Retinal pigment epithelial cell (primary cell): Measurements from ENCODE around the gene DZIP1.
"Not testable (repeated sequence)": the region's sequence is repeated elsewhere in the genome, so short reads cannot be mapped to it uniquely, and the experiment has no call there.

ENCODE experiments used
- DNase-seq: peaks from one replicate; pipeline ENCODE4 v3.0.0-alpha.2; 2010; ENCODE audit warnings: low read depth
- H3K4me3 ChIP-seq: 2 replicates; pipeline ENCODE4 v1.5.1; 2011; ENCODE audit warnings: mild to moderate bottlenecking, low read length, control low read depth, moderate library complexity
- TF ChIP-seq, protein P1 (sequence below): conservative IDR thresholded peaks from 2 replicates; pipeline ENCODE4 v1.5.1; 2011; ENCODE audit warnings: low read depth, low read length, control low read depth, inconsistent platforms

The DZIP1 gene, protein sequence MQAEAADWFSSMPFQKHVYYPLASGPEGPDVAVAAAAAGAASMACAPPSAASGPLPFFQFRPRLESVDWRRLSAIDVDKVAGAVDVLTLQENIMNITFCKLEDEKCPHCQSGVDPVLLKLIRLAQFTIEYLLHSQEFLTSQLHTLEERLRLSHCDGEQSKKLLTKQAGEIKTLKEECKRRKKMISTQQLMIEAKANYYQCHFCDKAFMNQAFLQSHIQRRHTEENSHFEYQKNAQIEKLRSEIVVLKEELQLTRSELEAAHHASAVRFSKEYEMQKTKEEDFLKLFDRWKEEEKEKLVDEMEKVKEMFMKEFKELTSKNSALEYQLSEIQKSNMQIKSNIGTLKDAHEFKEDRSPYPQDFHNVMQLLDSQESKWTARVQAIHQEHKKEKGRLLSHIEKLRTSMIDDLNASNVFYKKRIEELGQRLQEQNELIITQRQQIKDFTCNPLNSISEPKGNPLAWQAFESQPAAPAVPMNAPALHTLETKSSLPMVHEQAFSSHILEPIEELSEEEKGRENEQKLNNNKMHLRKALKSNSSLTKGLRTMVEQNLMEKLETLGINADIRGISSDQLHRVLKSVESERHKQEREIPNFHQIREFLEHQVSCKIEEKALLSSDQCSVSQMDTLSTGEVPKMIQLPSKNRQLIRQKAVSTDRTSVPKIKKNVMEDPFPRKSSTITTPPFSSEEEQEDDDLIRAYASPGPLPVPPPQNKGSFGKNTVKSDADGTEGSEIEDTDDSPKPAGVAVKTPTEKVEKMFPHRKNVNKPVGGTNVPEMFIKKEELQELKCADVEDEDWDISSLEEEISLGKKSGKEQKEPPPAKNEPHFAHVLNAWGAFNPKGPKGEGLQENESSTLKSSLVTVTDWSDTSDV

GRCh38 chr13:95644601-95645052 is at the start of gene DZIP1:
DZIP1 (minus strand) TSS chr13:95644706; CDS start chr13:95642029, 2,677 bp downstream.
- TF ChIP-seq, protein P1, sequence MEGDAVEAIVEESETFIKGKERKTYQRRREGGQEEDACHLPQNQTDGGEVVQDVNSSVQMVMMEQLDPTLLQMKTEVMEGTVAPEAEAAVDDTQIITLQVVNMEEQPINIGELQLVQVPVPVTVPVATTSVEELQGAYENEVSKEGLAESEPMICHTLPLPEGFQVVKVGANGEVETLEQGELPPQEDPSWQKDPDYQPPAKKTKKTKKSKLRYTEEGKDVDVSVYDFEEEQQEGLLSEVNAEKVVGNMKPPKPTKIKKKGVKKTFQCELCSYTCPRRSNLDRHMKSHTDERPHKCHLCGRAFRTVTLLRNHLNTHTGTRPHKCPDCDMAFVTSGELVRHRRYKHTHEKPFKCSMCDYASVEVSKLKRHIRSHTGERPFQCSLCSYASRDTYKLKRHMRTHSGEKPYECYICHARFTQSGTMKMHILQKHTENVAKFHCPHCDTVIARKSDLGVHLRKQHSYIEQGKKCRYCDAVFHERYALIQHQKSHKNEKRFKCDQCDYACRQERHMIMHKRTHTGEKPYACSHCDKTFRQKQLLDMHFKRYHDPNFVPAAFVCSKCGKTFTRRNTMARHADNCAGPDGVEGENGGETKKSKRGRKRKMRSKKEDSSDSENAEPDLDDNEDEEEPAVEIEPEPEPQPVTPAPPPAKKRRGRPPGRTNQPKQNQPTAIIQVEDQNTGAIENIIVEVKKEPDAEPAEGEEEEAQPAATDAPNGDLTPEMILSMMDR, result no peak
- peak; percentile 30 for DNase-seq
- peak within 1 kb of the TSS; percentile 71 for H3K4me3 ChIP-seq

DNA sequence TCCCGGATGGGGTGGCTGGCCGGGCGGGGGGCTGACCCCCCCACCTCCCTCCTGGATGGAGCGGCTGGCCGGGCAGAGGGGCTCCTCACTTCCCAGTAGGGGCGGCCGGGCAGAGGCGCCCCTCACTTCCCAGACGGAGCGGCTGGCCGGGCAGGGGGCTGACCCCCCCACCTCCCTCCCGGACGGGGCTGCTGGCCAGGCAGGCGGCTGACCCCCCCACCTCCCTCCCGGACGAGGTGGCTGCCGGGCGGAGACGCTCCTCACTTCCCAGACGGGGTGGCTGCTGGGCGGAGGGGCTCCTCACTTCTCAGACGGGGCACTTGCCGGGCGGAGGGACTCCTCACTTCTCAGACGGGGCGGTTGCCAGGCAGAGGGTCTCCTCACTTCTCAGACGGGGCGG is 46.5 kb upstream of the DZIP1 start:
- DNase-seq, H3K4me3 ChIP-seq: not testable (repeated sequence)

- TF ChIP-seq, protein P1, result no peak
- DNase-seq, result no peak
These were observed 45.0 kb upstream of the DZIP1 start for GRCh38 chr13:95689582-95689926.

DNA sequence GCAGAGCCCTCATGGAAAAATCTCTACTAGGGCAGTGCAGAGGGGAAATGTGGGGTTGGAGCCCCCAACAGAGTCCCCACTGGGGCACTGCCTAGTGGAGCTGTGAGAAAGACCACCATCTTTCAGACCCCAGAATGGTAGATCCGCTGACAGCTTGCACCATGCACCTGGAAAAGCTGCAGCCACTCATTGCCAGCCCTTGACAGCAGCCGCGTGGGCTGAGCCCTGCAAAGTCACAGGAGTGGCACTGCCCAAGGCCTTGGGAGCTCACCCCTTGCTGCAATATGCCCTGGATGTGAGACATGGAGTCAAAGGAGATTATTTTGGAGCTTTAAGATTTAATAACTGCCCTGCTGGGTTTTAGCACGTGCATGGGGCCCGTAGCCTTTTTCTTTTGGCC is 40.5 kb upstream of the DZIP1 start:
- not testable (repeated sequence) for H3K4me3 ChIP-seq

More at GRCh38 chr13:95689582-95689926, 45.0 kb upstream of the DZIP1 start:
- H3K4me3 ChIP-seq, result no peak overlapping the region

GRCh38 chr13:95684418-95684817 is 39.9 kb upstream of the DZIP1 start:
- H3K4me3 ChIP-seq, result no peak overlapping the region
- TF ChIP-seq, protein P1, result no peak
- no peak for DNase-seq

More for the DNA sequence above, 40.5 kb upstream of the DZIP1 start:
- not testable (repeated sequence) for DNase-seq

- H3K4me3 ChIP-seq, result no peak overlapping the region
- TF ChIP-seq, protein P1, result no peak
- no peak for DNase-seq
These were observed 35.2 kb upstream of the DZIP1 start for GRCh38 chr13:95679722-95680121.

GRCh38 chr13:95678967-95679366 is 34.5 kb upstream of the DZIP1 start:
- TF ChIP-seq, protein P1, result no peak
- DNase-seq, result no peak
- H3K4me3 ChIP-seq, result peak overlapping the region; percentile 93
